C4-2B (cell line): ENCODE measurements around the gene DYNLT3.
A peak's percentile ranks its signal among the peaks of the same experiment; 100 is the strongest.

ENCODE experiments used
- H3K27ac ChIP-seq: fragments of 450-650 bp; 2 replicates; pipeline ENCODE4 v1.5.1; 2017
- ZFX ChIP-seq: fragments of 450-650 bp; IDR thresholded peaks from 2 replicates; pipeline ENCODE4 v1.6.1; 2017
- TF ChIP-seq, protein P1 (sequence below): fragments of 450-650 bp; conservative IDR thresholded peaks from 2 replicates; pipeline ENCODE4 v1.5.1; 2017; ENCODE audit warnings: mild to moderate bottlenecking

The DYNLT3 gene

DNA sequence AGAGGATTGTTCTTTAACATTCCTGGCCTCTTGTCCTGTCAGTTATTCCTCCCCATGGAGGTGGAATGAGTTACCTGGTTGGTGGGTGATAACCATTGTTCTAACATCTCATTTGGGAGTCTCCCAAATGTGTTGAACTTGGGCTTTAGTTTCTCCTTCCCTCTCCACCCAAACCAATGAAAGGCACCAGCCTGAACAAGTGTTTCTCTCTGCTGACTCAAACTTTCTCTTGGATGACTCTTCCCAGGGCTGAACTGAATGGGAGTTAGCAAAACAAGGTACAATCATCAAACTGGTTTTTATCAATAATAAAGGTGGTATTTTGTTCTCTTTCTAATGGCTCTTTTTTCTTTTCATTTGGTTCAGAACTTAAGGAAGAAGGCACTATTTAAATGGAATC lies 2.7 kb downstream of the DYNLT3 start:
- TF ChIP-seq, protein P1, sequence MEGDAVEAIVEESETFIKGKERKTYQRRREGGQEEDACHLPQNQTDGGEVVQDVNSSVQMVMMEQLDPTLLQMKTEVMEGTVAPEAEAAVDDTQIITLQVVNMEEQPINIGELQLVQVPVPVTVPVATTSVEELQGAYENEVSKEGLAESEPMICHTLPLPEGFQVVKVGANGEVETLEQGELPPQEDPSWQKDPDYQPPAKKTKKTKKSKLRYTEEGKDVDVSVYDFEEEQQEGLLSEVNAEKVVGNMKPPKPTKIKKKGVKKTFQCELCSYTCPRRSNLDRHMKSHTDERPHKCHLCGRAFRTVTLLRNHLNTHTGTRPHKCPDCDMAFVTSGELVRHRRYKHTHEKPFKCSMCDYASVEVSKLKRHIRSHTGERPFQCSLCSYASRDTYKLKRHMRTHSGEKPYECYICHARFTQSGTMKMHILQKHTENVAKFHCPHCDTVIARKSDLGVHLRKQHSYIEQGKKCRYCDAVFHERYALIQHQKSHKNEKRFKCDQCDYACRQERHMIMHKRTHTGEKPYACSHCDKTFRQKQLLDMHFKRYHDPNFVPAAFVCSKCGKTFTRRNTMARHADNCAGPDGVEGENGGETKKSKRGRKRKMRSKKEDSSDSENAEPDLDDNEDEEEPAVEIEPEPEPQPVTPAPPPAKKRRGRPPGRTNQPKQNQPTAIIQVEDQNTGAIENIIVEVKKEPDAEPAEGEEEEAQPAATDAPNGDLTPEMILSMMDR = no peak
- TF ChIP-seq ZFX = no peak
- no peak overlapping the region for H3K27ac ChIP-seq

DNA sequence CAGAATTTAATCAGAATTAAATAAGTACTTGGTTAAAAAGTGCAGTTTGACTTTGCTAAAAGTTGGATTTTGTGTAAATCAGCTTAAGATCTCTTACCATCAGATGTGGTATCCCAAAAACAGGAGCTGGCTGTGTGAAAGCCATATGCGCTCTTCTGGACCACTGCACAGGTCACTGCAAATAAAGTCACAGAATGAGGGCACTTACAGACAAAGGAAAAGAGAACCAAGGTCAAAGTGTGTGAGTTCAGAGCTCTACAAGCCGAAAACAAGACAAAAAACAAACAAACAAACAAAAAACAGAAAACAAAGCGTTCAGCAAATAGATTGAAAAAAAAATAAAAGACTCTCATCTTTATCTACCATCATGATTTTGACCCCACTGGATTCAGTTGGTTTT lies 6.4 kb downstream of the DYNLT3 start:
- TF ChIP-seq, protein P1 = no peak
- no peak for TF ChIP-seq ZFX
- no peak overlapping the region for H3K27ac ChIP-seq

DNA sequence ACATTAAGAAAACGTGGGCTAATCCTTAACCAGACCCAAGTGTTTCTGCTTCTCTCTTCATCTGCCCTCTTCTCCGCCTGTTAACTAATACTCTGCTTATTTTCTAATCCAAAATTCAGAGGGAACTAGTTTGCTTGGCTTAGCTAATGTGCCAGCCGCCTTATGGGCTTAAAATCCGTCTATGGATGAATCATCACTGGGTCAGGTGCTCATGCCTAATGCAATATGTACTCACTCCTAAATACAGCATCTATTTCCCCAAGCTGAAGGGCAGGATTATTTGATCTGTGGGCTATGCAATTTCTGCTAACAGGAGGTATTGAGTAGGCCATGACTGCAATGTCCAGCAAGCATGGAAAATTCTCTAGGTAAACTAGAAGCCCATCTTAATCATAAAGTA lies 12.4 kb downstream of the DYNLT3 start:
- no peak overlapping the region for H3K27ac ChIP-seq
- TF ChIP-seq, protein P1 = no peak
- no peak for TF ChIP-seq ZFX

DNA sequence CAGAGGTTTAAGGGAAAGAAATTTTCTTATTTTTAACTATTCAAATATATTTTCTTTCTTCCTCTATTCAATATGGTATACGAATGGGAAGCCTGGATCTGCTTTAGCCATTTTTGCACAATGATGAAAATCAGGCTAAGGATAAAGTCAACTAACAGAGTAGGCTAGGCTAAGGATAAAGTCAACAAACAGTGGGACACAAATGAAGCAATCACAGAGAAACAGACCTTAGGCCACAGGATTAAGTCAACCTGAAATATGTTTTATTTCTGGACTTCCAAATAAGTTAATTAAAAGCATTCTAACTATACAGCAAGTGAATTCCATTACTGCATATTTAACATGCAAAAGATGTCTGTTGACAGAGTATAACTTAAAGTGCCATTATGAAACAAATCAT lies 17.0 kb downstream of the DYNLT3 start:
- no peak overlapping the region for H3K27ac ChIP-seq
- TF ChIP-seq, protein P1 = no peak
- no peak for TF ChIP-seq ZFX

DNA sequence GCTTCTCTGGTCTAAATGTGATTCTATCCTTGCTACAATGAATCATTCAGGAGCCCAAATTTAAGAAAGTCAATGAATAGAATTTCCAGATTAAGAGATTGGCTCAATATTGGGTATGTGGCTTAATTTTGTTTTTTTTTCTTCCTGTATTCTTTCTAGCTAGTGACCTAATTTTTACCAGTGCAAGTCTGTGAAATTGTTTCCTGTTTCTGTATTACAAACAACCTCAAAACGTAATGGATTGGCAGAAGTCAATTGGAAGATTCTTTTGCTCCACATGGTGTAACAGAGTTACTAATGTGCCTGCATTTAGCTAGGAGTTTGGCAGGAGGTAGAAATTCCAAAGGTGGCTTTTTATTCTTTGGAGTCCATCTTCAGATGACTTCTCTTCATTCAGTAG lies 17.6 kb downstream of the DYNLT3 start:
- no peak overlapping the region for H3K27ac ChIP-seq
- TF ChIP-seq, protein P1 = no peak
- no peak for TF ChIP-seq ZFX

DNA sequence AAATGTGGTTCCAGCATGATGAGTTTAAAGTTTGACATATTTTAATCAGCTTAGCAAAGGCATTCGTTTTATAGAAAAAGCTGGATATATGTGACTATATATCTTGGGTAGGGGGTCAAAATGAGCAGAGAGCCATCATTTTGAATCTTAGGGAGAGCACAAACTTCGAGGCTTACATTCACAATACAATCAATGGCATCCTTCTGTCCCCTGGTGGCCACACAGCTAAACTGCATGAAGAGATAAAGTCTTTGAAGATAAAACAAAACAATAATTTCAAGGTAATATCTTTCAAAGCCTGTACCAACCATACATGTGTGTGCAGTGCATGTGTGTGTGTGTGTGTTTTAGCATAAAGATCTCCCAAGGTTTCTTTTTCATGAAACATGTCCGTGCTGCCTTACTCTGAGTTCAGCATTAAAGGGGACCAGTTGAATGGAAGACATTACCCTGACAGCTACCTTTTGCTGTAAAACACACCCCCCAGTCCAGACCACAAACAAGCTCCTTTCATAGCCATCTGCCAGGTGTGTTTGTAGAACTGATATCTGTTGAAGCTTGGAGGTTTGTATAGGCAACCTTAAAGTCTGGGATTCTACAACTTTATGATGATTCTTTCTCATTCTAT lies 22.0 kb downstream of the DYNLT3 start:
- H3K27ac ChIP-seq = no peak overlapping the region
- TF ChIP-seq ZFX = no peak
- TF ChIP-seq, protein P1 = peak; percentile 90

DNA sequence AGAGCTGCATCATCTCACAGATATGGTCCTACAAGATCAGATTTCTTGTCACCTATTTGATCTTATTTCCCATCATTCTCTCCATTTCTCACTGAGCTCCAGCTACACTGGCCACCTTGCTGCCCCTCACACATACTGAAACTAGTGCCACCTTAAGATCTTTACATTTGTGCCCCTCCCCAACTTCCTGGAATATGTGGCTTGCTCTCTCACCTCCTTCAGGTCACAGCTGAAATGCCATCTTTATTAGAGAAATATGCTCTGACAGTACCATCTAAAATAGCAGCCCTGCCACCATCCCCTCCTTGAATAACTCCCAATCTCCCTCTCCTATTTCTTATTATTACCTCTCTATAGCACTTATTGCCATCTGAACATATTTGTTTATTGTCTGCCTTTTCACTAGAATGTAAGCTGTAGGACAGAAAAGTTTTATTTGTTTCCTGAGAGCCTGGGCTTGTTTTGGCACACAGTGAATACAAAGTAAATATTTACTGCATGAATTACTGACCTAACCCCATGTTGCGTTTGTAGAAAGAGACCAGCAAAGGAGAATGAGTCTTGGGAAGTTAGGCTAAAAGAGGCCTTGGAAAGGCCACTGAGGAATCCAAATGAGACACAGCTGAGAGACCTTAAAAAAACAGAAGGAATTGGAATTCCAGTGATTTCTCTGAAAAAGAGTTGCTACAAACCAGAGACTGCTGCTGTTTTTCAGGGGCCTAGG lies 22.7 kb downstream of the DYNLT3 start:
- H3K27ac ChIP-seq = no peak overlapping the region
- TF ChIP-seq, protein P1 = no peak
- no peak for TF ChIP-seq ZFX
